GM21528 (cell line): ENCODE results near the gene MTA1.

Experiments used
- ATAC-seq: cut with Tn5 transposase; IDR thresholded peaks from one replicate; pipeline ENCODE4 v1.9.1; 2021; ENCODE audit warnings: mild to moderate bottlenecking, moderate library complexity; ENCODE audit not compliant: unreplicated experiment, low FRiP score

MTA1 gene

DNA sequence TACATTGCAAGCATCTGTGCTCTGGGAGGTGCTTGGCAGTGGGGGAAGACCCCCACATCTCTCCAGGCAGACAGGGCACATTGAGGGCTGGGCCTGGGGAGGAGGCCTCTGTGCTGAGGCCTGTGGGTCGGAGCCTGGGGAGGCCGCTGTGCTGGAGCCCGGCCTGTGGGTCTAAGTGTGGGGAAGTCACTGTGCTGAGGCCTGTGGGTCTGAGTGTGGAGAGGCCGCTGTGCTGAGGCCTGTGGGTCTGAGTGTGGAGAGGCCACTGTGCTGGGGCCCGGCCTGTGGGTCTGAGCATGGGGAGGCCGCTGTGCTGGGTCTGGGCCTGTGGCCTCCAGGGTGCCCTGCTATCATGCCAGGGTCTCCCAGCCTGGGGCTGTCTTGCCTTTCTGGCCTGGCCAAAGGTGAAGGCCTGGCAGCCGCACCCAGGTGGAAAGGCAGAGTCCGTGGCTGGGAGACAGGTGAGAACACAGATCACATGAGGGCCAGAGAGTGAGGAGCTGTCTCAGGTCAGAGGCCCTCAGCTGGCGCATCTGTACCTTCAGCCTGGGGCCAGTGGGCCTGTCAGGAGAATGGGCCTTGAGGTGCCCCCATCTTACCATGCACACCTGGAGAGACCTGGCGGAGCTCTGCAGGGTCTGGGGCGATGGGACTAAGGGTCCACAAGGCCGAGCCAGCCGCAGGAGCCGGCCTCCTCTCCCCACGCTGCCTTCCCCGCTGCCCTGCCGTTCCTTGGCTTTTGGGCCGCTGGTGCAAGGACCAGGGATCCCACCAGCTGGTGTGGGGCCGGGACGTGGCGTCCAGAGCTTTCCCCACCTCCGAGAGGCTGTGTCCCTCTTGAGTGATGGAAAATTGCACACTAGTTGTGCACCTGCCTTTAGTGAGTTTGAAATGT is 36.4 kb downstream of the MTA1 start:
- ATAC-seq, result no peak

DNA sequence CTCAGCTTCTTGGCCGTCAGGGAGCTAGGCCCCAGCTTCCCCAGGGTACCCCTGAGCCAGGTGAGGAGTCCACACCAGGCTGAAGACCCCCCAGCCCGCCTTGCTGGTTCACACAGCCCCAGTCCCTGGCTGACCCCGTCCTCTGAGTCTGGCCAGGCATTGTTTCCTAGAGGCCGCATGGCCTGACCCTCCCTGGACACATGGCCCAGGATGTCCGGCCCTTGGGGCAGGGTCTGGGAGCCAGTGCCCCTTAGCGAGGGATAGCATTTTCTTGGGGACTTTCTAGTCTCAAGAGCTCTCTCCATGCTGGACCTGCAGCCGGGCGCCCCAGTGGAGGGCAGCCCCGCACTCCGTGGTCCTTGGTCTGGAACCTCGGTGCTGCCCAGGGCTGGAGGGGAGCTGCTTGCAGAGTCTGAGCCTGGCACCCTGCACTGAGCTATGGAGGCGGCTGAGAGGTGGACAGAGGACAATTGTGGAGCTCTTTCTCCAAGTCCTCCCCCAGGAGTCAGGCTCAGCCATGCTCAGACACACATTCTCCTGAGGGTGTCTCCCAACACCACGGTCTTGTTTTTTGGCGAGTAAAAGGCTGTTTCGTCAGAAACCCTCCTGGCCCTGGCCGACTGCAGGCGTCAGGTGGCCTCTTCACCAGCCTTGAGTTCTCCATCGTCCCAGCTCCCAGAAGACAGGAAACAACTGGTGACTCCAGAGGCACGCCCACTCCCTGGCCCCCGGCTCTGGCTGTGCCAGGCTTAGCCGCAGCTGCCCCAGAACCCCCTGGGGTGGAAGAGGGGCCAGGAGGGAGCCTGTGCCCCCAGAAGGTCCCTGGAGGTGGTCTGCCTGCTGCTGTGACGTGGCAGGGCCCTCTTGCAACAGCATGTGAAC is 37.4 kb downstream of the MTA1 start:
- ATAC-seq, result no peak

DNA sequence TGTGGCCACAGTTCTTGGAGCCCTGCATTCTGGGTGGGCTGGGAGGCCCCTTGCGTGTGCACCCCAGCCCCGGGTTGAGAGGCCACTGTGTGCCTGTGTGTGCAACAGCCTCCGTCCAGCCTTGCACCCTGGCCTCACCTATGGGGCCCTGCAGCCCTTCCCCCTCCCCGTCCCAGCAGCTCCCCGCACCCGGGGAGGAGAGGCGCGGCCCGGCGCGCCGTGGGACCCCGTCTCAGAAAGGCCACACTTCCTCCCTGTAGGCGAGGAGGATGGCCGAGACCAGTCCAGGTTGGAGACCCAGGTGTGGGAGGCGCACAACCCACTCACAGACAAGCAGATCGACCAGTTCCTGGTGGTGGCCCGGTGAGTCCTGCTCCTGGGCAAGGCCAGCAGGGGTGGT is 38.4 kb downstream of the MTA1 start:
- no peak for ATAC-seq

DNA sequence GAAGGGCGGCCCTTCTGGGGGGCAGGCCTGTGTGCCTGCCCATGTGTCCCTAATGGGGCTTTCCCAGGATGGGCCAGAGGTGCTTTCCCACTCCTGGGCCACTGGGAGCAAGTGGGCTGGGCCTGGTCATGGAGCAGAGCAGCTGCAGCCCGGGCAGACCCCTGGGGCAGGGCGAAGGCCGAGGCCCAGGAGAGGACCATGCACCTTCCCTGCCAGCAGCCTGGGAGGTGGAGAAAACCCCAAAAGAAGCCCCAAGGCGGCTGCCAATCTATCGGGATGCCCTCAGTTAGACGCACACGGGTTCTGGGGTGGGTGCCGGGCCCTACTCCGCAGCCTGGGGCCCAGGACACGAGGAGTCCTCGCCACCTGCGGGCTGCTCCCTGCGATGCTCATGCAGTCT is 38.9 kb downstream of the MTA1 start:
- ATAC-seq, result no peak

DNA sequence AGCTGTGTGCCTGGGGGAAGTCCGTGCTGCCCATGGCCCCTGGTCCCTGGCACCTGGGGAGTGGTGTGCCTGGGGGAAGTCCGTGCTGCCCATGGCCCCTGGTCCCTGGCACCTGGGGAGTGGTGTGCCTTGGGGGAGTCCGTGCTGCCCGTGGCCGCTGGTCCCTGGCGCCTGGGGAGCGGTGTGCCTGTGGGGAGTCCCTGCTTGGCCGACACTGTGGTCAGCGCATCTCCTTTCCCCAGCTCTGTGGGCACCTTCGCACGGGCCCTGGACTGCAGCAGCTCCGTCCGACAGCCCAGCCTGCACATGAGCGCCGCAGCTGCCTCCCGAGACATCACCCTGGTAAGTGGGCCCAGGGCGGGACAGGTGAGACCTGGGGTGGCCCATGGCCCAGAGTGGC is 40.5 kb downstream of the MTA1 start:
- no peak for ATAC-seq

DNA sequence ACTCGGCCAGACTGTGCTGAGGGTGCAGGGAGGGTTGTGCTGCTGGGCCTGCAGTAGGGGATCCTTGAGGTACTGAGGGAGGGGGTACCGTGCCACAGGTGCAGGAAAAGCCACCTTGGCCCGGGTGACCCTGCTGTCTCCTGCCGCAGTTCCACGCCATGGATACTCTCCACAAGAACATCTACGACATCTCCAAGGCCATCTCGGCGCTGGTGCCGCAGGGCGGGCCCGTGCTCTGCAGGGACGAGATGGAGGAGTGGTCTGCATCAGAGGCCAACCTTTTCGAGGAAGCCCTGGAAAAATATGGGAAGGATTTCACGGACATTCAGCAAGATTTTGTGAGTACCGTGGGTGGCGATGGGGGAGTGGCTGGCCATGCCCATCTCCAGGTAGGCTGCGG is 41.0 kb downstream of the MTA1 start:
- no peak for ATAC-seq

DNA sequence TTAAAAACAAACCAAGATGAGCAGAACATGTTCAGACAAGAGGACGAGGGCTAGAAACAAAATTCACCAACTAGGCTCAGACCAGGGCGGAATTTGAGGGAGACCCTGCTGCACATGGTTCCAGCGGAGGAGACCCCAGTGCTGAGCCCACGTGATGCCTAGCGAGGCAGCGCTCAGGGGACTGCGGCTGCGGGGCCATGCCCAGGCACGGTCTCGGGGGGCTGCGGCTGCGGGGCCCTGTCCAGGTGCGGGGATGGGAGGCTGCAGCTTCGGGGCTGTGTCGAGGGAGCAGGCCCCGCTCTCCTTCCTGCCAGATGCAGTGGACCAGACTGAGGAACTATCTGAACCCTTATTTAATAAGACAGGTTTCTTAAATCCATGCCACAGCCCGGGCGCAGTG is 42.3 kb downstream of the MTA1 start:
- ATAC-seq, result no peak

DNA sequence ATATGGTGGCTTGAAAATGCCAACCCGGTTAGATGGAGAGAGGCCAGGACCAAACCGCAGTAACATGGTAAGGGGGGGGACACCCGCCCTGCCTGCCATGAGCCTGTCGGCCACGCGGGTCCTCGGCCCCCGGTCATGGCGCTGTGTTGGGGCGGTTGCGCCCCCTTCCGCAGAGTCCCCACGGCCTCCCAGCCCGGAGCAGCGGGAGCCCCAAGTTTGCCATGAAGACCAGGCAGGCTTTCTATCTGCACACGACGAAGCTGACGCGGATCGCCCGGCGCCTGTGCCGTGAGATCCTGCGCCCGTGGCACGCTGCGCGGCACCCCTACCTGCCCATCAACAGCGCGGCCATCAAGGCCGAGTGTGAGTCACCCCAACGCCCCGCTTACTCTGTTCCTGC is 44.9 kb downstream of the MTA1 start:
- no peak for ATAC-seq

DNA sequence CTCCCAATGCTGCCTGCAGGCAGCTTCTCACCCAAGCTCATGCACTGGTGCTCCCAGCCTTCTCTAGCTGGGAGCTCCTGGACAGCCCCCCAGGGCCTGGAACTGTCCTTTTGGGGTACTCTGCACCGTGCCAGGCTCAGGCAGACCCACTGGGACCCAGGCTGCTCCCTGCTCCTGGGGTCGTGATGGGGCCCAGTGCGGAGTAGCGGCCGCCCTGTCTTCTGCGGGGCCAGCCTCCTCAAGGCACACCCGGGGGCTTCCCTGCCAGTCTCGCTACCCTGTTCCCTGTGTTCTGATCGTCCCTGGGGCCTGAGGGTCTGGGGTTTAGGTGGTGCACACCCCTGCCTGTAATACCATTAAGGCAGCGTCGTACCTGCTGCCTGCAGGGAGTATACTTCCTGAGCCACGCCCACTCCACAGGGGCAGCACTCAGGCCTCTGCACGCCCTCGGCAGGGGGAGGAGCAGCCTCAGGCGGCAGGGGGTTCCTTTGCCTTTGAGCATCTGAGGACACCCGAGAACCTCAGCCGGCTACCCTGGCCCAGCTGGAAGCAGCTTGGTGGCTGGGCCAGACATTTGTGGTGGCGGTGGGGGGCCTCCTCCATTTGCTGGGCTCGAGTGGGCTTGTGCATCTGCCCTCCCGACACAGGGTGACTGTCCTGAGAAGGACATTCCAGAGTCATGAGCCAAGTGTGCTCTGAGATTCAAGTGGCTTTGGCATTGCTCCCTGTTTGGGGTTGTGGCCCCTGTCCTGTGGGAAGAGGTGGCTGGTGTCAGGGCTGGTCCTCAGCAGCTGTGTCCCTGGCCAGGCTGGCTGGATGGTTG is 45.8 kb downstream of the MTA1 start:
- no peak for ATAC-seq

DNA sequence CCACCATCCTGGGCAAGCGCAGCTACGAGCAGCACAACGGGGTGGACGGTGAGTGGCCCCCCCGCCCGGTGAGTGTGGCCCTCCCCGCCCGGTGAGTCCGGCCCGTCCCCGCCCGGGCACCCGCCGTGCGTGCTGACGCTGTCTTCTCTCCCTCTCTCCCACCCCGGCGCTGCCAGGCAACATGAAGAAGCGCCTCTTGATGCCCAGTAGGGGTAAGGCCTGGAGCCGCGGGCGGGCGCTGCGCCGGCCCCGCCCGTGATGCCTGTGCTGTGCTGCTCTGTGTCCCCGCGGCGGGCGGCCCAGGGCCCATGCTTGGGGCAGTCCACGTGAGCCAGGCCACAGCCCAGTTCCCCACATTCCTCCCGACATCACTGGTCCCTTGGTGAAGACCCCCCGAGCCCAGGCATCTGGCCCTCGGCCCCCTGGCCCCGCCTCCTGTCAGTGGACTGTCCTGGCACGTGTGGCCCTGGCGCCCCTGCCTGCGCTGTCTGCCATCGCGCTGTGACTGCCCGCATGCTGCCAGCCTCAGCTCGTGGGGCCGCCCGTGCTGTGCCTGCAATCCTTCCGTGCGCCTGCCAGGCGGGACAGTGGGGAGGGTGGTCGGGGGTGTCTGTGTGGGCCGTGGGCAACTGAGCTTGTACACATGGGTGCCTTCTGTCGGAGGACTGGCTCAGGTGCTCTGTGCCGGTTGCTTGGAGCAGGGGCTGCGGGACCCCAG is 47.1 kb downstream of the MTA1 start:
- no peak for ATAC-seq

DNA sequence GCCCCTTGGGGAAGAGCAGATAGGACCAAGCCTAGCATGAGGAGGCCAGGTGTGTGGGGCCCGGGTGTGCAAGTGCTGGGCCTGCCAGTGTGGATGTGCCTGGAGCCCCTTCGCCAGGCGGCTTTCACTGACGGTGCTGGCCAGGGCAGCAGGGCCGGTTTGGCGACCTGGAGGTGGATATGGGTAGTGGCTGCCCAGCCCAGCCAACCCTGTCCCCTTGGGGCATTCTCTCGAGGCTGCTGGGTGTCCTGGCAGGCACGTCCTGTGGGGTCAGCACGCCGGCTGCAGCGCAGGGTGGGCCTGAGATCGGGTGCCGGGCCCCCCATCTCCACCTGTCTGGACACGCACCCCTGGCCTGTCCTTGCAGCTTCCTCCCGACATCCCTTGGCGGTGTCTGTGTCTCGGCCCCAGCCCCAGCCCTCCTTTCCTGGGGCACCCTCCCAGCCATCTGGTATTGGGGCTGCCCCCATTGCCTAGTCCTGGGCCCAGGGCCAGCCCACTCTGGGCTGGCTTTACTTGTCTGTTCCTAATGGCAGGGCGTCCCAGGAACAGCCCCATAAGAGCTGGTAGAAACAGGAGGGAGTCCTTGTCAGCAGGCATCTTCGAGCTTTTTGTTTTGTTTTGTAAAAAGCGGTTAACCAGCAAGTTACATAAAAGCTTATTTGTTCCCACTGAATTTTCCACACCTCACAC is 47.8 kb downstream of the MTA1 start:
- ATAC-seq, result no peak

DNA sequence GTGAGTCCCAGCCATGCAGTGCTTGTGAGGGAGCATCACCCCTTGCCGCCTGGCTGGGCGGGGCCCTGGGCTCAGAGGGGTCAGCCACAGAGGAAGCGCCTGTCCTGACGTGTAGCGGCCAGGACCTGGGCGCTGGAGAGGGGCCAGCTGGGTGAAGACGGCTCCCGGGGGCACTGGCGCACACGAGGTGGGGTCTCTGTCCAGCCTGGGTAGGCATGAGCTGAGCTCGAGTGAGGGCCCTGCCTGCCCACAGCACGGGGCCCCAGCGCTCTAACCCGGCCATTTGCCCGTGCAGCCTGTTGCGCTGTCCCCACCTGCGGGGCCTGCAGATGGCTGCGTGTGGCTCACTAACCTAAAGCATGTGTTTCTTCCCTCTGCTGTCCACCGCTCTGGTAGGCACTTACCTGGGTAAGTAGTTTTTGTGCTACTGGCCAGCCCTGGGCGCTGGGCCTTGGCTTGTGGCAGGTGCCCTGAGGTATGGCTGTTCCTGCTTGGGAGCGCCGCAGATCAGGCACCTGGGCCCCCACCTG is 48.4 kb downstream of the MTA1 start:
- ATAC-seq, result no peak

DNA sequence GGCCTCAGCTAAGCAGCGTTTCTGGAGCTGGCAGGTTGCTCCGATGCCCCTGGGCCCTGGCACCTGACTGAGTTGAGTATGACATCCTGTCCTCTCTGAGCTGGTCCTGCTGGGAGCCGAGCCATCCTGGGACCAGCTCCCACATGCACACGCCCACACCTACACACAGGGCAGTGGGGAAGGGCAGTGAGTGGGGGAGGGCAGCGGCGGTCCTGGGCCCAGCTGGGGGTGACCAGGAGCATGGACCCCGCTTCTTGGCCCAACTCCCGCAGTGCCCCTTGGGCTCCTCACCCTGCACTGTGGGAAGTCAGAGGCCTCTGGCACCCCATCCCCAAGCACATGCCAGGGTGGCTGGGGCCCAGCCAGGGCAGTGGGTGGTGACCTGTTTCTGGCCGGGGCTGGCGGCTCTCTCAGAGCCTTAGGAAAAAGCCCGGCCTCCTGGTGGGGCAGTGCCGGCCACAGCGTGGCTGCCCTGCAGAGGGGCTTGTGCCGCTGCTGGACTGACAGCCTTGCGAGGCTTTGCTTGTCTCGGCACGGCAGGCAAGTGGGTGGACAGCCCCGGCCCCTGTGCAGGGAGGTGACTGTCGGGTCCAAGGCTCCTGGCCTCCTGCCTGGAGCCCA is 49.1 kb downstream of the MTA1 start:
- ATAC-seq, result no peak

DNA sequence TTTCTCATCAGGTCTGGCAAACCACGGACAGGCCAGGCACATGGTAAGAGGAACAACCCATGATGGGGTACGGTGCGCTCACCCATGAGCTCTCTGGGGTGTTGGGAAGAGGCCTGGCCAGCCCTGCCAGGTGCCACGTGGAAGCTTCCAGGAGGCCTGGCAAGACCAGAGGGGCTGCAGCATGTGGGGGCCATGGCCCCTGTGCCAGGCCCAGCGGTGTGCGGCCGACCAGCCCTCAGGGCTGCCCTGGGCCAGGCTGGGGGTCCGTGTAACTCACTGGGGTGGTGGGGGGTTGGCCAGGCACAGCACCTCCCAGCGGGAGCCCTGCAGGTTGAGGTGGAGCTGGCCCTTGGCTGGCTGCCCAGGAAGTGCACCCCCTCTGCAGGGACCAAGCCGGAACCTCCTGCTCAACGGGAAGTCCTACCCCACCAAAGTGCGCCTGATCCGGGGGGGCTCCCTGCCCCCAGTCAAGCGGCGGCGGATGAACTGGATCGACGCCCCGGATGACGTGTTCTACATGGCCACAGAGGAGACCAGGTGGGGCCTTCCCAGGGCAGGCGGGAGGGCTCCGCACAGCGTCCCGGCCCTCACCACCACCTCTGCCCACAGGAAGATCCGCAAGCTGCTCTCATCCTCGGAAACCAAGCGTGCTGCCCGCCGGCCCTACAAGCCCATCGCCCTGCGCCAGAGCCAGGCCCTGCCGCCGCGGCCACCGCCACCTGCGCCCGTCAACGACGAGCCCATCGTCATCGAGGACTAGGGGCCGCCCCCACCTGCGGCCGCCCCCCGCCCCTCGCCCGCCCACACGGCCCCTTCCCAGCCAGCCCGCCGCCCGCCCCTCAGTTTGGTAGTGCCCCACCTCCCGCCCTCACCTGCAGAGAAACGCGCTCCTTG is 50.1 kb downstream of the MTA1 start:
- ATAC-seq, result no peak

DNA sequence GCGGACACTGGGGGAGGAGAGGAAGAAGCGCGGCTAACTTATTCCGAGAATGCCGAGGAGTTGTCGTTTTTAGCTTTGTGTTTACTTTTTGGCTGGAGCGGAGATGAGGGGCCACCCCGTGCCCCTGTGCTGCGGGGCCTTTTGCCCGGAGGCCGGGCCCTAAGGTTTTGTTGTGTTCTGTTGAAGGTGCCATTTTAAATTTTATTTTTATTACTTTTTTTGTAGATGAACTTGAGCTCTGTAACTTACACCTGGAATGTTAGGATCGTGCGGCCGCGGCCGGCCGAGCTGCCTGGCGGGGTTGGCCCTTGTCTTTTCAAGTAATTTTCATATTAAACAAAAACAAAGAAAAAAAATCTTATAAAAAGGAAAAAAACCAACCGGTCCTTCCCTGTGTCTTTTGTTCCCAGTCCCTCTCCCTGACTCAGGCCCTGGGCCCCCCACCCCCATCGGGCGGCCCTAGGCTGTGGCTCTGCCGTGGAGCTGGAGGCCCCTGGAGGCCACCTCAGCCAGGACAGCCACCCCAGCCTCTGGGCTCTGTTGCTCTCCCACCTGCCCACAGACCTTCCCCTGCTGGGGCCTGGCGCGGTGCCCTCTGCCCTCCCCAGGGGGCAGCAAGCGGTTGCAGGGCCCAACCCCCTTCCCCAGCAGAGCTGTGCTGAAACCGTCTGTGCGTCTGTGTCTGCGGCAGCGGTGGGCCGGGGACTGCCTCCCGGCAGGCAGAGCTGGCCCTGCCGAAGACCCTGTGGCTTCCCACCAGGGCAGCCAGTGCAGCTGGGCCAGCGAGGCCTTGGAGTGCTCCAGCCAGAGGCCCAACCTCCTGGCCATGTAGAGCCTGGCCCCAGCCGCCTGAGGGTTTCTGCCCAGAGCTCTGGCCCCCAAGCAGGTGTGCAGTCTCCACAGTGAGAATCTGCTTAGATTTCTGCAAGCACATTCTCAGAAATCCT is 51.0 kb downstream of the MTA1 start:
- no peak for ATAC-seq

DNA sequence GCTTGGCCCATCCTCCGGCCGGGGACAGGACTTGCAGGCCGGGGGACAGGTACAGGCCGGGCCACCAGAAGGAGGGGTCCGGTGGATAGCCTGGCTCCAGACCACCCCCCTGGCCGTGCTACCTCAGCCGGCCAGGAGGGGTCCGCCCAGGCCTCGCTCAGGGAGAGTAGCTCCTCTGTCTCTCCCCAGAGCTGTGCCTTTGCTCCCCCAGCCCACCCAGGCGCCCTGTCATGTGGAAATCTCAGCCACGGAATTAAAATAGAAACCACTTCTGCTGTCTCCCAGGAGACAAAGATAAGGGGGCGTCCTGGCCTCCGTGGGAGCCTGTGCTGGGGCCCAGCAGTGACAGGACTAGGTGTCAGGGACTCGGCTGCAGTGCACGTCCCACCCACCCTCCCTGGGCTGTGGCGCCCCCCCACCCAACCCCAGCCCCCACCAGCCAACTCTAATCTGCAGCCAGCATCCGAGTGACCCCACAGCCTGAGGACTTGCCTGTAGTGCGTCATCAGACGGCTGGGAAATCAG is 51.7 kb downstream of the MTA1 start:
- ATAC-seq, result no peak
